ENCODE measurements around the gene ATXN3. TPM values are rescaled to one million over a fixed set of nuclear protein-coding genes. Genes with fewer than 3 reads are reported as not detected.

ATXN3 gene
- total RNA-seq, 1 donor from 2014 or later: 29.3 TPM

- peak; percentile 92 for ATAC-seq (ENCODE audit: low read depth)
- Mint-ChIP-seq H3K27me3 (no peaks in the 10 kb centered on the region), H3K4me1 (peaks cover 35% of the 10 kb centered on the region)
Observed at GRCh38 chr14:92121670-92122350, 15.4 kb upstream of the ATXN3 start, which contains the start of the genes CPSF2 and NDUFB1. Gene CPSF2, plus strand, starts transcription at chr14:92121969. Its CDS starts 9,016 bp downstream, at chr14:92130985. Gene NDUFB1, minus strand, starts transcription at chr14:92121706. Its CDS starts 4,069 bp downstream, at chr14:92117637.

DNA sequence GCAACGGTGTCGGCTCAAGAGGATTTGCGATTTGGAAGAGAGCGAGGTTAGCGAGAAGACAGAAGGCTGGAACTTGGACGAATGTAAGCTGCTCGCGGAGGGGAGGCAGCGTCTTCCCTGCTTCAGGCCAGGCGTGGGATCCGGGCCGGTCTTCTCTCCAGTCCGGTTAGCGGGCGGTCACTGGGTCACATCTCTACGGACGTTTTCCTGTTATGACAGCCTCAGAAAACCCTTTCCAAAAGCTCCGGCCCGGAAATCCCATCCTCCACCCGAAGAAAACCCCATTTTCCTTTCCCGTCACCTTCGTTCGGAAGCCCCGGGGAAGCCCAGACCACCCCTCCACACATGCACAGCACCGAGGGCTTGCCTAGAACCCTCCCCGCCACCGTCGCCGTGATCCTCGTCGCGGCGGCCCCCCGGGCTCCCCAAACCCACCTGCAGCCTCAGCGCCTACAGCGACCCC lies 14.9 kb upstream of the ATXN3 start:
- ChIA-PET CTCF (interaction anchor here (0.6 to 2.8 kb wide), 4 partner anchors 13 to 560 kb away, joined by 3 to 18 read pairs (median 3); partner anchors contain the start of gene ATXN3), POLR2A (interaction anchor here (0.6 to 6.6 kb wide), 29 partner anchors 10 to 1740 kb away, joined by 3 to 141 read pairs (median 3); partner anchors contain the start of genes ATXN3, GOLGA5, LGMN and LYSET)
- peaks cover 23% of the 10 kb centered on the region for H3K36me3 Mint-ChIP-seq (ENCODE audit: low read depth)
- peak; percentile 8 for ATAC-seq (ENCODE audit: low read depth)
- peak overlapping the region; percentile 100 for H3K27ac Mint-ChIP-seq
- H3K27me3 Mint-ChIP-seq: no peaks in the 10 kb centered on the region
- no peak for TF ChIP-seq CTCF (IDR thresholded peaks at IDR 0.05)
- H3K4me1 Mint-ChIP-seq: peaks cover 35% of the 10 kb centered on the region
- H3K9me3 Mint-ChIP-seq: no peaks in the 10 kb centered on the region
- DNase-seq: peak; percentile 68
- intact Hi-C loops (cut with micrococcal nuclease): loop anchor here (1.0 to 5.0 kb wide), 5 partner anchors 15 to 1739 kb away; partner anchors contain the start of genes ATXN3, GOLGA5 and TRIP11
- H3K4me3 Mint-ChIP-seq: peak overlapping the region; percentile 100

More at GRCh38 chr14:92121670-92122350, 15.4 kb upstream of the ATXN3 start, which contains the start of the genes CPSF2 and NDUFB1:
- peak; percentile 78 for DNase-seq
- peak within 1 kb of the TSS; percentile 100 for H3K27ac Mint-ChIP-seq
- no peaks in the 10 kb centered on the region for H3K9me3 Mint-ChIP-seq
- CTCF ChIA-PET: interaction anchor here (0.7 to 2.8 kb wide), 4 partner anchors 12 to 565 kb away, joined by 3 to 18 read pairs (median 3); partner anchors contain the start of gene ATXN3
- H3K4me3 Mint-ChIP-seq: peak within 1 kb of the TSS; percentile 100
- intact Hi-C loops (cut with micrococcal nuclease): loop anchor here (1.0 to 5.0 kb wide), 5 partner anchors 16 to 1740 kb away; partner anchors contain the start of genes ATXN3, GOLGA5 and TRIP11
- POLR2A ChIA-PET: interaction anchor here (0.5 to 6.6 kb wide), 35 partner anchors 9 to 1738 kb away, joined by 3 to 141 read pairs (median 4); partner anchors contain the start of genes ATXN3, GOLGA5, LGMN and LYSET
- TF ChIP-seq CTCF (IDR thresholded peaks at IDR 0.05): no peak
- H3K36me3 Mint-ChIP-seq (ENCODE audit: low read depth): peaks cover 21% of the 10 kb centered on the region

DNA sequence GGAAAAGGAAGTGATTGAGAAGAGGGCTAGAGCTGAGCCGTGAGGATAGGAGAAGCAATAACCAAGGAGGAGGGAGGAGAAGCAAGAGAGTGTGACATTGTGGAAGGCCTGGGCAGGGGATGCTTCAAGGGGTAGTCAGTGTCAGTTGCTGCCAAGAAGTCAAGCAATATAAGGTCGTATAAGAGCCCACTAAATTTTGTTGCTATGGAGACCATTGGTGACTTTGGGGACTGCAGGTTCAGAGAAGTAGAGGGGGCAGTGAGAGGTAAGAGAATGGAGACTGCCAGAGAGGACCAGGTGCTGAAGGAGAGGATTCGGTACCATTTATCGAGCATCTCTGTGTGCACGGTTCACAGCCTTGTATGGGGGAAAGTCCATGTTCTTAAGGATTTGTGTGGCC lies 3.1 kb upstream of the ATXN3 start:
- no peaks in the 10 kb centered on the region for H3K27me3 Mint-ChIP-seq
- TF ChIP-seq CTCF (IDR thresholded peaks at IDR 0.05): no peak
- no peak for ATAC-seq (ENCODE audit: low read depth)
- intact Hi-C loops (cut with micrococcal nuclease): loop anchor here (5.0 to 10.0 kb wide), 2 partner anchors 597 to 1075 kb away; partner anchors contain the start of genes LYSET, MOAP1 and PPP4R3A
- no peak overlapping the region for H3K4me3 Mint-ChIP-seq
- no peaks in the 10 kb centered on the region for H3K9me3 Mint-ChIP-seq
- peaks cover 30% of the 10 kb centered on the region for H3K4me1 Mint-ChIP-seq
- POLR2A ChIA-PET: no interaction called here
- H3K36me3 Mint-ChIP-seq (ENCODE audit: low read depth): peaks cover 6% of the 10 kb centered on the region
- no peak for DNase-seq
- CTCF ChIA-PET: no interaction called here
- H3K27ac Mint-ChIP-seq: no peak overlapping the region

DNA sequence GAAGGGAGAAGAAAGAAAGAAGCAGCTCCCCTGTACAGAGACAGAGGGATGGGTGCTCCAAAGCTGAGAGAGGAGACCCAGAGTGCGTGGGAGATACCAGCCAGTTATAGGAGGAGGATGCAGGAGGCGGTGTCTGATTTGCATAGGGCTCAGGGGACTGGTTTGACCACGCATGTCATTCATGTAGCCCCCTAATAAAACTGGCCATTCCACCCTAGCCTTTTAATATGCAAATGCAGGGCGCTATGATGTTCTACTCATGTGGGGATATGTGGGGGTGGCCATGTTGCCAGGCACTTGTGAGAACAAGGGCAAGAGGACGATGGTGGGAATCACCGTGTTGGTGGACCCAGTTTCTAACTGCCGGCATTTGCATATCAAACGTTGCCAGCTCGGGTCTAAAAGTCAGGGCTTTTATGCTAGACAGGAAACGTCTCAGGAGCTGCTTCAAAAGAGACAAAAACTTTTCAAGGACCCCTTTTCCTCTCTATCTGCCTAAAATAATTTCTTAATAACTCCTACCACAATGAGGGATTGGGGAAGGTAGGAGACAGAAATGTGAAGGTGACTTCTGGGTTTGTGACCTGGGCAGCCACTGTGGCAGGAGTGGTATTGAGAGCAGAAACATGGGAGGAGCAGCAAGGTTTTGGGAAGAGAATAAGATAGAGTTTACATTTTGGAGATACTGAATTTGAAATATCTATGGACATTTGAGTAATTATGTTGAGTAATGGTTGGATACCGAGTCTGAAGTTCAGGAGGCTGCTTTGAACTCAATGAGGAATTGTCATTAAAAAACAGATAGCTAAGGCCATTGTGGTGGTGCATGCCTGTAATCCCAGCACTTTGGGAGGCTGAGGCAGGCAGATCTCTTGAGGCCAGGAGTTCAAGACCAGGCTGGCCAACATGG lies 2.2 kb upstream of the ATXN3 start:
- intact Hi-C loops (cut with micrococcal nuclease): loop anchor here (5.0 to 10.0 kb wide), 2 partner anchors 596 to 1076 kb away; partner anchors contain the start of genes LYSET, MOAP1 and PPP4R3A
- Mint-ChIP-seq H3K4me3 (peak overlapping the region; percentile 21), H3K4me1 (peaks cover 35% of the 10 kb centered on the region), H3K9me3 (no peaks in the 10 kb centered on the region), H3K36me3 (ENCODE audit: low read depth) (peaks cover 6% of the 10 kb centered on the region), H3K27ac (peak overlapping the region; percentile 66), H3K27me3 (no peaks in the 10 kb centered on the region)
- POLR2A ChIA-PET: interaction anchor here (0.6 to 5.0 kb wide), 3 partner anchors 13 to 560 kb away, joined by 3 to 141 read pairs (median 3); partner anchors contain the start of genes CPSF2 and NDUFB1
- TF ChIP-seq CTCF (IDR thresholded peaks at IDR 0.05): no peak
- ATAC-seq (ENCODE audit: low read depth): no peak
- DNase-seq: peak; percentile 18
- CTCF ChIA-PET: interaction anchor here (3.3 kb wide), 1 partner anchor 9 kb away, joined by 28 read pairs; no protein-coding TSS in a partner anchor
